Measurements from ENCODE around the gene DNAJC4. TPM values are rescaled to one million over a fixed set of nuclear protein-coding genes. Genes with fewer than 3 reads are reported as not detected.

DNAJC4 gene
- total RNA-seq, 4 donors from 2014 or later = 10.9 to 48.6 (median 21.9) TPM

DNA sequence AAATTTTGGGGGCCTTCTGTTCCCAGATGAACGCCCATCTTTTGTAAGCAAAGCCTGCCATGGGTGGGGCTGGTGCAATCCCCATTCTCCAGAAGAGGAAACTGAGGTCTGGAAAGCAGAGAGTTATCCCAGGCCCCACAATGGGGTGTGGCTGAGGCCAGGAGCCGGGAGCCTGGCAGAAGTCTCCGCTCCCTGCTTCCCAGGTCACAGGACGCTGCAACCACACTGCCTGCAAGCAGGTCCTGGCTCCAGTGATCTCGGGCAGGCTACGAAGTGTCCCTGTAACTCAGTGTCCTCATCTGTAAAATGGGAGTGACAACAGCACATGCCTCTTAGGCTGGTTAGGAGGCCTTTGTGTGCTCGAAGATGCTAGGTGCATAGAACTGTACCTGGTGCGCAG, 22.7 kb downstream of the DNAJC4 start:
- H3K36me3 ChIP-seq = peaks cover 0 to 9% of the 10 kb centered on the region in 2 donors
- H3K4me1 ChIP-seq = peaks cover 25% of the 10 kb centered on the region in 2 donors
- H3K27me3 ChIP-seq = no peaks in the 10 kb centered on the region
- TF ChIP-seq POLR2A (IDR thresholded peaks at IDR 0.05) = no peak
- TF ChIP-seq, protein P1, sequence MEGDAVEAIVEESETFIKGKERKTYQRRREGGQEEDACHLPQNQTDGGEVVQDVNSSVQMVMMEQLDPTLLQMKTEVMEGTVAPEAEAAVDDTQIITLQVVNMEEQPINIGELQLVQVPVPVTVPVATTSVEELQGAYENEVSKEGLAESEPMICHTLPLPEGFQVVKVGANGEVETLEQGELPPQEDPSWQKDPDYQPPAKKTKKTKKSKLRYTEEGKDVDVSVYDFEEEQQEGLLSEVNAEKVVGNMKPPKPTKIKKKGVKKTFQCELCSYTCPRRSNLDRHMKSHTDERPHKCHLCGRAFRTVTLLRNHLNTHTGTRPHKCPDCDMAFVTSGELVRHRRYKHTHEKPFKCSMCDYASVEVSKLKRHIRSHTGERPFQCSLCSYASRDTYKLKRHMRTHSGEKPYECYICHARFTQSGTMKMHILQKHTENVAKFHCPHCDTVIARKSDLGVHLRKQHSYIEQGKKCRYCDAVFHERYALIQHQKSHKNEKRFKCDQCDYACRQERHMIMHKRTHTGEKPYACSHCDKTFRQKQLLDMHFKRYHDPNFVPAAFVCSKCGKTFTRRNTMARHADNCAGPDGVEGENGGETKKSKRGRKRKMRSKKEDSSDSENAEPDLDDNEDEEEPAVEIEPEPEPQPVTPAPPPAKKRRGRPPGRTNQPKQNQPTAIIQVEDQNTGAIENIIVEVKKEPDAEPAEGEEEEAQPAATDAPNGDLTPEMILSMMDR (IDR thresholded peaks at IDR 0.05) = no peak
- DNase-seq = no peak
- WGBS, 2 donors = 80 to 89% methylated on average over 3 to 8 of the region's 8 CpGs
- H3K9me3 ChIP-seq = no peaks in the 10 kb centered on the region
- no peak overlapping the region for H3K4me3 ChIP-seq (replicated peaks in 1 of 3)
- peak overlapping the region in 1 of 3 donors; percentile 36 for H3K27ac ChIP-seq
- intact Hi-C loops (cut with DNase I) = no loop called here

DNA sequence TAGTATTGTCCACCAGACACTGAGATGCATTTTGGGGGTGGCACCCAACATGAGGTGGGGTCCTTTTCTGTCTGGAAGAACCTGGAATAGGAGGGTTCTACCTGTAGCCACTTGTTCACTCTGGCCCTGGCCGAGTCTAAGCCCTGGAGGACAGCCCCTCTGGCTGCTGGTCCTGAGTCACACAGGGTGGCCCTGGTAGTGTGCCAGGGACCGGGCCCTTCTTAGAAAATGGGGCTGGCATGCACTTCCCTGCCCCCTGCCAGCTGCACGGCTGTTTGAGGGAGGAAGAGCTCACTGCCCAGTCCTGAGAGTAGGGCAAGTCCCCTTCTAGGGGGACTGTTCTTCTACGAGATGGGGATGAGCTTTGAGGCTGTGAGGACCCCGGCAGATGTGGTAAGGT, 23.1 kb downstream of the DNAJC4 start:
- H3K4me3 ChIP-seq (replicated peaks in 1 of 3) = no peak overlapping the region
- H3K27ac ChIP-seq = no peak overlapping the region
- H3K27me3 ChIP-seq = no peaks in the 10 kb centered on the region
- DNase-seq = peak; percentile 45 to 54
- peaks cover 25% of the 10 kb centered on the region in 2 donors for H3K4me1 ChIP-seq
- H3K36me3 ChIP-seq = peaks cover 4 to 12% of the 10 kb centered on the region in 2 donors
- WGBS, 2 donors = 69 to 76% methylated on average over 4 to 5 of the region's 5 CpGs
- H3K9me3 ChIP-seq = no peaks in the 10 kb centered on the region
- TF ChIP-seq POLR2A (IDR thresholded peaks at IDR 0.05) = no peak
- TF ChIP-seq, protein P1 (IDR thresholded peaks at IDR 0.05) = no peak
- intact Hi-C loops (cut with DNase I) = no loop called here

DNA sequence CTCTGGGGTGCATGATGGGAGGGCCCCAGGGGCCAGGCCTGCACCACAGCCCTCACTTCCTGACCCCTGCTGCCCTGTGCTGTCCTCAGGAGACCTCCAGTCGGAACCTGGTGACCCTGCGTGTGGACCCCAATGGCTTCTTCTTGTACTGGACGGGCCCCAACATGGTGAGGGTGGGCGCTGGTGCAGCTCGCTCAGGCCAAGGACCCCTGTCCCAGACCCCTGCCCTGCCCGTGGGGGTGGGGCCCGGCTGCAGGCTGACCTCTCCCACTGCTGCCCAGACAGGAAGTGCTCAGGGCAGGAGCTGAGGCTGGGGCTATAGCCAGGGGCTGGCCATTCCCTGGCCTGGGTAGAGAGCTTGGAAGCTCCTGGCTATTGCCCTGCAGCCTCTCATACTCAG, 24.0 kb downstream of the DNAJC4 start:
- DNase-seq = no peak
- no peak overlapping the region for H3K27ac ChIP-seq

DNA sequence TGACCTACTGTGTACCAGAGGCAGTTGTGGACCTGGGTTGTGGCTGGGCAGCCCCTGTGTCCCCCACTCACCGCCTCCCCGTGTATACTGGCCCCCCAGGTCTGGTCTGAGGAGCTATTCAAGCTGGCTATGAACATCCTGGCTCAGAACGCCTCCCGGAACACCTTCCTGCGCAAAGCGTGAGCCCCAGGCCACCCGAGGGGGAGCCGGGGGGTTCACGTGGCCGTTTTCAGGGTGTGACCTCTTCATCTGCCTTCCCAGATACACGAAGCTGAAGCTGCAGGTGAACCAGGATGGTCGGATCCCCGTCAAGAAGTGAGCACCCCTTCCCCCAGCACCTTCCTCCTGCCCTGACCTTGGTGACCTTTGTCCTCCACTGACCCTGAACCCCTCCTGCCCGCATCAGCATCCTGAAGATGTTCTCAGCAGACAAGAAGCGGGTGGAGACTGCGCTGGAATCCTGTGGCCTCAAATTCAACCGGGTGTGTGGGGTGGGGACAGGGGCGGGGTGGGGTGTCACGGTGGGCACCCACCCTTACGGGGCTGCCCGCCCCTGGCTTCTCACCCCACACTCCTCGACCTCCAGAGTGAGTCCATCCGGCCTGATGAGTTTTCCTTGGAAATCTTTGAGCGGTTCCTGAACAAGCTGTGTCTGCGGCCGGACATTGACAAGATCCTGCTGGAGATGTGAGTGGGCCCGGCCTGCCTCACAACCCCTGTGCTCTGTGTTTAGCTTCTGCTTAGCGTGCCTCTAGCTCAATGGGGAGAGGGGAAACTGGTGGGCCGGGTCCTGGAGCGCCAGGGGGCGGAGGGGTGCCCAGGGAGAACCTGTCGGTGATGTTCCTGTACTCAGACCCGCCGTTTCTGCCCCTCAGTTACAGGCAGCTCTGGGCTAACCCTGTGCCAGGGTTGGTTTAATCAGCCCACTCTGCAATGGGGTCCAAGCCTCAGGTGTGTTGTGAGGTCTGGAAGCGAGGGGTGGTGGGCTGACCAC, 25.1 kb downstream of the DNAJC4 start:
- no peak for DNase-seq
- intact Hi-C loops (cut with DNase I) = no loop called here
- TF ChIP-seq, protein P1 (IDR thresholded peaks at IDR 0.05) = no peak
- no peak for TF ChIP-seq POLR2A (IDR thresholded peaks at IDR 0.05)
- Histone ChIP-seq H3K4me1 (peaks cover 22 to 25% of the 10 kb centered on the region in 2 donors), H3K36me3 (peaks cover 12 to 20% of the 10 kb centered on the region in 2 donors), H3K27me3 (no peaks in the 10 kb centered on the region), H3K9me3 (no peaks in the 10 kb centered on the region), H3K27ac (no peak overlapping the region), H3K4me3 (replicated peaks in 1 of 3) (no peak overlapping the region)
- 95 to 98% methylated on average over 29 to 30 of the region's 35 CpGs for WGBS, 2 donors

More for the DNA sequence above, 24.0 kb downstream of the DNAJC4 start:
- Histone ChIP-seq H3K4me3 (replicated peaks in 1 of 3) (no peak overlapping the region), H3K9me3 (no peaks in the 10 kb centered on the region), H3K4me1 (peaks cover 25% of the 10 kb centered on the region in 2 donors), H3K36me3 (peaks cover 11 to 20% of the 10 kb centered on the region in 2 donors), H3K27me3 (no peaks in the 10 kb centered on the region)
- intact Hi-C loops (cut with DNase I) = no loop called here
- TF ChIP-seq, protein P1 (IDR thresholded peaks at IDR 0.05) = no peak
- TF ChIP-seq POLR2A (IDR thresholded peaks at IDR 0.05) = no peak
- 89 to 96% methylated on average over 6 to 7 of the region's 7 CpGs for WGBS, 2 donors

DNA sequence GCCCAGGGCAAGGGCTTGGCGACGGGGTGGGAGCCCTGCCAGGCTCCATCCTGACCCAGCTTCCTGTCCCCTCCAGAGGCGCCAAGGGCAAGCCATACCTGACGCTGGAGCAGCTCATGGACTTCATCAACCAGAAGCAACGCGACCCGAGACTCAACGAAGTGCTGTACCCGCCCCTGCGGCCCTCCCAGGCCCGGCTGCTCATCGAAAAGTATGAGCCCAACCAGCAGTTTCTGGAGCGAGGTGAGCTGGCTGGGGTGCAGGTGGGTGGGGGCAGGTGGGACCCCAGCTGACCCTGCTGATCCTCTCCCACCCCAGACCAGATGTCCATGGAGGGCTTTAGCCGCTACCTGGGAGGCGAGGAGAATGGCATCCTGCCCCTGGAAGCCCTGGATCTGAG, 26.0 kb downstream of the DNAJC4 start:
- DNase-seq = no peak
- intact Hi-C loops (cut with DNase I) = no loop called here
- Histone ChIP-seq H3K36me3 (peaks cover 12 to 20% of the 10 kb centered on the region in 2 donors), H3K9me3 (no peaks in the 10 kb centered on the region), H3K4me3 (replicated peaks in 1 of 3) (no peak overlapping the region), H3K27ac (no peak overlapping the region), H3K4me1 (peaks cover 15 to 18% of the 10 kb centered on the region in 2 donors), H3K27me3 (no peaks in the 10 kb centered on the region)
- 90% methylated on average over 12 of the region's 15 CpGs; no CpG with 5 or more reads in 1 of the 2 donors for WGBS, 2 donors
- TF ChIP-seq, protein P1 (IDR thresholded peaks at IDR 0.05) = no peak
- TF ChIP-seq POLR2A (IDR thresholded peaks at IDR 0.05) = no peak

All from thyroid gland (tissue), 4 donors.